SIG-M5 treated with dmso at 0.1 percent for 504 hours (cell line): Measurements from ENCODE around the gene FCHSD2.
"Not testable (repeated sequence)": the region's sequence is repeated elsewhere in the genome, so short reads cannot be mapped to it uniquely, and the experiment has no call there.

ENCODE experiments used
- DNase-seq: peaks from one replicate; lab custom pipeline; 2025; ENCODE audit not compliant: unreplicated experiment; lab: John Stamatoyannopoulos, UW

FCHSD2 gene

DNA sequence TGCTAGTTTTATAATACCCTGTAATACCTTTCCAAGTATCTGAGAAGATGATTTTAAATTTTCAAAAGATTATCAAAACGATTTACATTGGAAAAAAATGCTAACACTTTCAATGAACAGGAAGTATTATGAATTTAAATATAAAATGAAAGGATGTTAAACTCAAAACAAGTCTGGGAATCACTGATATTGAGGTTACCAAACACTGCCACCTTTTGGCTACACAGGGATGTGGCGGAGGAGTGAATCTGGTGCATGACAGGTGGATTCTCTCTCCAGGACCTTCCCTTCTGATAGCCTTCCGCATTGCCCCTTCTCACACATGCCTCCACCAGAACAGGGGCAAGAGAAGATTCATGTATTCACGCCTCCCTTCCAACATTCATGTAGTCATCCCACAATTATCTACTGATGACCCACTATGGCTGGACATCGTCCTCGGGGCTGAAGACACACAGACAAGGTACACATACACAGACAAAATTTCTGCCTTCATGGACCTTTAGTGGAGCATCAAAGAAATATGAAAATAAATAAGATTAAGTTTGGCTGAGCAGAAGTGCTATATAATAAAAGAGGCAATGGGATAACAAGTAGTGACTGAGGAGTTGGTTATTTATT lies 293.2 kb downstream of the FCHSD2 start:
- peak; percentile 29 for DNase-seq

DNA sequence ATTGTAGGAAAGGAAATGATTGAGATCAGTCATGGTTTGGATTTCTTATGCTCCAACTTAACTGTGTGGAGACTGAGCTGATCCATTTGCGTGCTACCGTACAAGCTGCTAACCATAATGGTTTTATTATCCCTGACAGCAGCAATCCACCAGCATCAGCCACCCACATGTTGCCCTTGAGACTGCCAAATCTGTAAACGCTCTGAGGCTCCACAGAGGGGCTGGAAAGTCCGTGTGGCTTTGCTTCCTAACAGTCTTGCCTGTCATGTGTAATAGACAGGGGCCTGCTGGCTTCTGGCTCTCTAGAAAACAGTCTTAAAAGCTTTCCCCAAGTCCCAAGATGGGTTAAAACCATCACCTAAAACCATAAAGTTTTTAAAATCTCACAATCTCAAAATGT lies 297.8 kb downstream of the FCHSD2 start:
- no peak for DNase-seq

DNA sequence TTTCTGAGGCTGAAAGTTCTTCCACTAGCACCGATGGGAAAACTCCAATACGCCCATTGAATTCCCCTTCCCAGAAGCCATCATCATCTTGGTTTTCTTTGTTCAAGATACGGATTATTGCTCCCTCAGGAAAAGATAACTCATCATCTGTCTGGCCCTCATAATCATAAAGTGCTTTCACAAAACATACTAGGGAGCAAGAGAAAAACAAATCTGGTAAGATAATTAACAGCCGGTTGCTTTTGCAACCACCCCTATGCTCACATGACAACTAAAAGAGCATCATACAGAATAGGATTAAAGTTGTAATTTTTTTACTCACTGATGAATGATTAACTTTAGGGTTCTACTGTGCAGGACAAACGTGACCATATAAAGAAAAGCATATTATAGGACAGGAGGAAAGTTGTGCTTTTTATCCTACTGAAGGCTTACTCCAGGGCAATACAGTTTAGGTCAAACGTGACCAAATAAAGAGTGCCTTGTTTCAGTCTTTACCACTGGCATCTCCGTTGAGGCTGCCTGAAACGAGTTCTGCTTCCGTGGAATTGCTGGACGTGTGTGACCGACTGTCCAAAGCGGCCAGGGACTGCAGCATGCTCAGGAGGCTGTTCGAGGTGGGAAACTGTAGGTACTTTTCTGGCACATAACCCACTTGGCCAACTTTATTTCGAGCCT lies 299.3 kb downstream of the FCHSD2 start:
- no peak for DNase-seq

DNA sequence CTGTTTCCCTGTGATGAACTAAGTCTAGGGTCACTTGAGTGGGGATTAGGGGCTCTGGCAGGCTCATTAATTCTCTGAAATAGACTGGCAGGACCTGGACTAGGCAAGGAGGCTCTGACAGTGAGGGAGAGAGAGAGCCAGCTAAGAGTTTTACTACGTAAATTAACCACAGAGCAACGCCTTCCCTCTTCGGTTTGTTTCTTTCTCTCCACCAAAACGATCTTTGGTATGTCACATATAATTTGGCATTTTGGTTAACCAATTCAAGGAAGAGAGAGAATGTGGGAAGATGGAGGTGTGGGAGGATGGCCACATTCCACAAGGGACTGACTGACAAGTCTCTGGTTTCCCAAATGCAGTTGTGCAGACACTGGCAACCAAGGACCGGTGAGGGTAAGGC lies 300.0 kb downstream of the FCHSD2 start:
- no peak for DNase-seq

GRCh38 chr11:72841397-72841796 lies 300.7 kb downstream of the FCHSD2 start:
- no peak for DNase-seq

DNA sequence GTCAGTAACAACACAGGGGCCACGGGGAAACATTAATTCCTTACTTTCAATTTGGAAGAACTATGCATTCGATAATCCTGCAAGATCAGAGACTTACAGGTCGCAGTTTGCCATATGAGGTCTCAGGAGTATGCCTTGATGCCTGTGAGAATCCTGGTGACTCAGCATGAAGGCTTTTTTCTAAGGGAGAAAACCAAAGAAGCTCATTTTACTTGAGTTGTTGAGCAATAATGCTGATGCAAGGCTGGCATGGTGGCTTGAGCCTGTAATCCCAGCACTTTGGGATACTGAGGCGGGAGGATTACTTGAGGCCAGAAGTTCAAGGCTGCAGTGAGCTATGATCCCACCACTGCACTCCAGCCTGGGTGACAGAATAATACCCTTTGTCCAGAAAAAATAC lies 301.3 kb downstream of the FCHSD2 start:
- no peak for DNase-seq

DNA sequence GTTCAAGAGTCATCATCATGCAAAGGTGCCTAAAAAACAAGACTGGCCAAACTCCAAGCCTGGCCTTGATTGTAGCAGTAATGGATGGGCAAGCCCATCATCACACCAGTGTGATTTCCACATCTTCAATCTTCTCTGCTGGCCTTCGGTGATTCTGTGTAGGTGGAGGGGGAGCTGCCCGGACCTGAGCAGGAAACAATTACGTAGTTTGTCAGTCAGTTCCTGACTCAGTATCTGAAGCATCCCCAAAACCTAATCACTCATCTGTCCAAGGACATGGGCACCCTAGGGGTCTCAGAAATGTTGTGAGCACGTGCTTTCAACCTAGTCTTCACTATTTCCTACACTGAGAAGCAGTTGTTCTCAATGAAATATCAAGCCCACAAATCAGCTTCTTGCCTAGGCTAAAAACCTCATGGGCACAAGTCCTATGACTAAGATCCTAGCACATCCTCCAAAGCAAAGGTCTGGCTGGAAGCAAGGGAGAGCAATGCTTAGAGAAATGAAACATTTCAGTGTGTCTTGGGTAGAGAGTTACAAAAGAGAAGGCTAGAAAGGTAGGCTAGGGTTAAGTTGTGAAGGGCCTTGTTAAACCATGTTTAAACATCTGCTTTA lies 303.3 kb downstream of the FCHSD2 start:
- DNase-seq, result no peak

DNA sequence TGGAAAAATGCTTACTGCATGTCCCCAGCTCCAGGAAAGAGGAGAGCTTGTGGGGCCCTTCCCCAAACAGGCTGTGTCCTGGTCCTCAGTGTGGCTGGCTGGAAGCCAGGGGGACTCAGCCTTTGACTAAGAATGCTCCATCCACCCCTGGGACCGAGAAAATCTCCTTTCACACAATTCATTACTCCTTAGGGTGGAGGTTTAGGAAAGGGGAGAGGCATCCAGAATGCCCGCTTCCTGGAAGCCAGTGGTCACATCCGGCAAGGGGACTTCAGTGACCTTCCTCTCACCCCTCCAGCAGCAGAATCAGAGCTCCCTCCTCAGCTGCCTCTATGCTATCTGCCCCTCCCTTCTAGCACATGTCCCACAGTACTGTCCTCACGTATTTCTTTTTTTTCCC lies 306.0 kb downstream of the FCHSD2 start:
- no peak for DNase-seq

- DNase-seq, result no peak
These were observed 307.2 kb downstream of the FCHSD2 start for GRCh38 chr11:72834905-72835304.

DNA sequence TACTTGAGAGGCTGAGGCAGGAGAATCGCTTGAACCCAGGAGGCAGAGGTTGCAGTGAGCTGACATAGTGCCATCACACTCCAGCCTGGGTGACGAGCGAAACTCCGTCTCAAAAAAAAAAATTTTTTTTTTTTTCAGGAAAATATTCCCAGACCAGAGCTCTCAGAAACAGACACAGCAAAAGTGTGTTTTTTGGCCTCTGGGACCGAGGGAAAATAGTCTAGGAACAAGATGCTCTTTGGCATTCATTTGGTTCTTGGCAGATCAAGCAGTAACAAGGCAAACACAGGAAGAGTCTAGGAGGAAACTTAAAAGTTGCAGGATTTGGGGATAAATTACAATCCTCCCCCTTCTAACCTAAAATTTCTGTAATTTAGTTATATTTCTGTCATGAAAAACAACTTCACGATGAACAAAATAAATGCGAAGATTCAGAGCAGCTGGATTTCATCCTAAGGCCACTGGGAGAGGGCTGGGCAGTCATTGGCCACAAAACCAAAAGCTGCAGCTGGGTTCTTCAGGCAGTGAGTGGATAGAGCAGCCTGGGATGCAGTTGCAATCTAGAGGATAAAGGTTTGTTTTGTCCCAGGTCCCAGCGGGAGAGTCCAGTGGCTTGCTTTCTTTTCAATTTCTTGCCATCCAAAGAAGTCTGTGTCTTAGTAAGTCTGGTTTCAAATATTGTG lies 308.2 kb downstream of the FCHSD2 start:
- DNase-seq, result no peak

DNA sequence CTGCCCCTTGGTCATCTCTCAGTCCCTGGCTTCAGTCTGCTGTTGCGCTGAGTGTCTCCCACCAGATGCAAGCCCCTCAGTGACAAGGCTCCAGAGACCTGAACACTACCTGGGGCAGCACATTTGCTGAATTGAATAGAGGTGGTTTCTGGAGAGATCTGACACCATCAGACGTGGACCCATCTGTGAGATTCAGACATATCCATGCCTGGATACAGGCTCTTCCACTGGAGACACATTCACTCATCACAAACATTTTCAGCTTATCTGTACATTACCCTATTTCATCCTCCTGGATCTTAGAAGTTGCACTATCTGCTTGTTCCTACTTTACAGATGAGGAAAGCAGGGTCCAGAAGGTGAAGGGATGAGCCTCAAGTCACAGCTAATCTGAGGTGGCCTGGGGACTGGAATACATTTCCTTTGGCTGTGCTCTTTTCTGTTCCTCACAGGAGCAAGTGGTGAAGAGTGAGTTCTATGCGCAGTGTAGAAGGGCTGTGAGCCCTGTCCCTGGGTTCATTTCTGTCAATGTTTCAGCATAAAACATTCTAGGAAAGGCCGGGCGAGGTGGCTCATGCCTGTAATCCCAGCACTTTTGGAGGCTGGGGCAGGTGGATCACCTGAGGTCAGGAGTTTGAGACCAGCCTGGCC lies 308.9 kb downstream of the FCHSD2 start:
- DNase-seq, result no peak

GRCh38 chr11:72832301-72833082 lies 309.6 kb downstream of the FCHSD2 start:
- no peak for DNase-seq

DNA sequence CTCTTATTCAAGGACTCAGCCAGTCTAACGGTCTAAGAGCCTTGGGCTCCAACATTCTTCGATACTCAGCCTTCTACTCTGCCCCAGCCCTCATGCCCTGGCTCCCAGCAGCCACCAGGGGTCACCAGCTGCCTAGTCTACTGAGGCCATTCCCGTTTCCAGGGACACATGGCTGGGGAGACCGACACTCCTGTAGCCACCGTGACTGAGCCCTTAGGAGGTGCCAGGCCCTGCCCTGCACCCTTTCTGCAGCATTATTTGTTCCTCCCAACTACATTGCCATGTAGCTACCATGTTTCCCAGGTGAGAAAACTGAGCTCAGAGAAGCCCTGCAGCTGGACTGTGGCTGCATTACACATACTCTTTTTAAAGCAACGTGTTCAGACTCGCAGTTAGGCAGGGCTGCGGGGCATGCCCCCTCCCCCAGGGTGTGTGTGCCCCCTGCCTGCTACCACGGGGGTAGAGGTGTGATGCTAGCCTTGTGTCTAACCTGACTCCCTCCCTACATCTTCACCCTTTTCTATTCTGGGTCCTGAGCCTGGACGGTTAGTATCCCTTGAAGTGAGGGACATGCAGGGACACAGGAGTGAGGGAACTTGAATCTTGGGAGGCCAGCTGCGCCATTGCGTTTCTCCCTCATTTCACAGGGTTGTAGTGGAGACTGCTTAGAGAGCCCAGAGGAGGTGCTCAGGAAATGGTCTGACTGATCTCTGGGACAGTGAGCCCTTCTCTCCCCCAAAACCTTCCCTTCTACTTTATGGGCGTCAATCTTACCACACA lies 310.4 kb downstream of the FCHSD2 start:
- peak; percentile 64 for DNase-seq

- DNase-seq, result no peak
These were observed 312.1 kb downstream of the FCHSD2 start for GRCh38 chr11:72829884-72830533.

- DNase-seq, result no peak
These were observed 312.9 kb downstream of the FCHSD2 start for GRCh38 chr11:72829178-72829577.

GRCh38 chr11:72828692-72829101 lies 313.4 kb downstream of the FCHSD2 start:
- DNase-seq, result no peak

DNA sequence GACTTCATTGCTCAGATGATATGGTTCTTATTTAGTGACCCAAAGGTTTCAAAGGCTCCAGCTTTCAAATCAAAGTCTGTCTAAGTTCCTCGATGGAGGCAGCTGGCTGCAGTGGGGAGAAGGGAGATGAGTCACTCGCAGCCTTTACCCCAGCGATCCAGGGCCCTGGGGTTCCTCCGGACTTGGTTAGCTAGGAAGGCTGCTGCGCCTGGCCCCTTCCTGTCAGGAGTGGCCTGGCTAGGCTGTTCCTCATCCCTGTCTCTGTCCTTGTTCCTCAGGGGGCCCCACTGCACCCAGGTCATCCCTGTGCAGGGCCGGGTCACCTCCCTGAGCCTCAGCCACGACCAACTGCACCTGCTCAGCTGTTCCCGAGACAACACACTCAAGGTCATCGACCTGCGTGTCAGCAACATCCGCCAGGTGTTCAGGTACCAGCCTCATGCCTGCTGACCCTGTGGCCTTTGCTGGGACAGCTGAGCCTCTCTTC lies 314.0 kb downstream of the FCHSD2 start:
- DNase-seq, result no peak

DNA sequence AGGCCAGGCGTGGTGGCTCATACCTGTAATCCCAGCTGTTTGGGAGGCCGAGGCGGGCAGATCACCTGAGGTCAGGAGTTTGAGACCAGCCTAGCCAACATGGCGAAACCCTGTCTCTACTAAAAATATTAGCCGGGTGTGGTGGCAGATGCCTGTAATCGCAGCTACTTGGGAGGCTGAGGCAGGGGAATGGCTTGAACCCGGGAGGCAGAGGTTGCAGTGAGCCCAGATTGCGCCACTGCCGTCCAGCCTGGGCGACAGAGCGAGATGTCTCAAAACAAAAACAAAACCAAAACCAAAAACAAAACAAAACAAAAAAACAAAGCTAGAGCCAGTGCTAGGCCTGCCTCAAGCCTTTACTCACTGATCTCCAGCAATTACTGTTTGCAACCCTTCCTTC lies 314.5 kb downstream of the FCHSD2 start:
- not testable (repeated sequence) for DNase-seq

DNA sequence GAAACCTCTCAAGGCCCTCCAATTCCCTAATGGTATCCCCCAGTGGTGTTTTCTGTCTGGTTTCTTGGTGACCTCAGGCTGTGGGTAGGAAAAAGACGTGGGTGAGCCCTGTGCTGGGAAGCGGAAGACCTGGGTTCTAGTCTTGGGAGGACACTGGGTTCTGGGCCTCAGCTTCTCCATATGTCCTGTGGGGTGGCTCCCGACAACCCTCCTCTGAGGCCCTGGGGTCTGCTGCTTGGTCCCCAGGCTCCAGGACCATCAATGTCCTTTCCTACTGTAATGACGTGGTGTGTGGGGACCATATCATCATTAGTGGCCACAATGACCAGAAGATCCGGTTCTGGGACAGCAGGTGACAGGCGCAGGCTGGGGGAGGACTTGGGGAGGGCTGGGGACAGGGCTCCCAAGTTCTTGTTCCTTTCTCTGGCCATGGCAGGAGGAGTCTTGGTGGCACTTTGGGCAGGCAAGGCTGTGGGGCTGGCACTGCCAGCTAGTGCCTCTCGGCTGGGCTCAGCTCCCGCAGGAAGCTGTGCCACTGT lies 315.1 kb downstream of the FCHSD2 start:
- no peak for DNase-seq
